Kidney (tissue), 14 donors: ENCODE results near the gene DENND1B. TPM values are rescaled to one million over a fixed set of nuclear protein-coding genes. Genes with fewer than 3 reads are reported as not detected.

Source experiments
- DNase-seq, 5 donors: peaks; one replicate each; pipeline ENCODE4 v3.0.0-alpha.2; 2013 to 2020
- FAIRE-seq: peaks from 2 replicates; lab custom pipeline; 2012; peaks lifted over from hg19 to GRCh38; lab: Jason Lieb, UNC
- H3K27ac ChIP-seq, 2 donors: one replicate each; pipeline ENCODE4 v1.7.0; 2013; ENCODE audit warnings: low read depth in 2 of 2, low read length in 2 of 2, inconsistent platforms in 1 of 2
- H3K27me3 ChIP-seq: one replicate; pipeline ENCODE4 v1.7.1; 2013; ENCODE audit warnings: low read length, inconsistent platforms; ENCODE audit not compliant: control insufficient read depth, insufficient read depth
- H3K36me3 ChIP-seq, 3 donors: one replicate each; pipeline versions ENCODE4 v1.7.0 to v1.7.1; 2013; ENCODE audit warnings: low read length in 3 of 3, control low read depth in 1 of 3, inconsistent platforms in 1 of 3; ENCODE audit not compliant: insufficient read depth in 3 of 3, control insufficient read depth in 2 of 3
- H3K4me1 ChIP-seq, 3 donors: one replicate each; pipeline versions ENCODE4 v1.7.0 to v1.7.1; 2013; ENCODE audit warnings: low read length in 3 of 3, inconsistent platforms in 1 of 3, low read depth in 1 of 3; ENCODE audit not compliant: control insufficient read depth in 2 of 3, insufficient read depth in 2 of 3
- H3K4me3 ChIP-seq, 3 donors: one replicate each; pipeline versions ENCODE4 v1.7.0 to v1.8.1; 2013; ENCODE audit warnings: low read length in 3 of 3, control low read depth in 1 of 3, inconsistent platforms in 1 of 3
- H3K9ac ChIP-seq, 3 donors: one replicate each; pipeline versions ENCODE4 v1.7.0 to v1.7.1; 2013; ENCODE audit warnings: low read length in 3 of 3, control low read depth in 1 of 3, inconsistent platforms in 1 of 3
- H3K9me3 ChIP-seq, 3 donors: one replicate each; pipeline versions ENCODE4 v1.7.0 to v1.7.1; 2013; ENCODE audit warnings: low read length in 3 of 3, control low read depth in 1 of 3, inconsistent platforms in 1 of 3; ENCODE audit not compliant: control insufficient read depth in 2 of 3, insufficient read depth in 1 of 3
- CTCF ChIP-seq: IDR thresholded peaks from 3 replicates; pipeline ENCODE4 v1.5.1; 2012; ENCODE audit warnings: mild to moderate bottlenecking, moderate library complexity, borderline replicate concordance; ENCODE audit not compliant: insufficient read depth; ENCODE audit errors: extremely low read depth
- intact Hi-C: fragments of 100-400 bp; cut with DNase I; formaldehyde crosslinking; loops from one replicate; pipeline ENCODE4 v1.11.1; 2022
- polyA plus RNA-seq: library from polyadenylated mRNA; stranded (reverse); fragments of 350-450 nt; fragmentation: Illumina TruSeq; extraction: RNeasy Lipid Tissue Mini Kit (QIAGEN cat#74804); gene quantifications from one replicate; pipeline ENCODE4 v1.2.3, GENCODE V29; 2014; ENCODE audit warnings: low read depth, low replicate concordance; ENCODE audit not compliant: insufficient read depth
- total RNA-seq: library from RNA; stranded (reverse); fragmentation: NEBNext Ultra II Directional; extraction: Animal tissue kit (Norgen Biotek cat#: 25700); gene quantifications from one replicate; pipeline ENCODE4 v1.2.1, GENCODE V29; 2021
- donor health status: control.
- donor health status: control.
- donor health status: control.
- donor health status: control.
- donor health status: control.
- donor health status: DM: yes; HTN: yes; CAD: no.
- donor health status: Normal renal cell carcinoma (clear cell type).

DENND1B gene
- total and polyA plus RNA-seq, 2 donors from 2014 or later, result 3.1 to 20.6 TPM

GRCh38 chr1:197683280-197683679, 92.0 kb downstream of the DENND1B start:
- Histone ChIP-seq H3K9me3 (peaks cover 0 to 3% (median 0%) of the 10 kb centered on the region in 3 donors), H3K36me3 (no peaks in the 10 kb centered on the region), H3K4me3 (no peak overlapping the region), H3K27ac (no peak overlapping the region), H3K9ac (no peak overlapping the region), H3K27me3 (no peaks in the 10 kb centered on the region), H3K4me1 (no peaks in the 10 kb centered on the region)
- TF ChIP-seq CTCF, result no peak
- DNase-seq, result no peak
- intact Hi-C loops, result no loop called here
- FAIRE-seq, result no peak

GRCh38 chr1:197680311-197680710, 95.0 kb downstream of the DENND1B start:
- Histone ChIP-seq H3K27ac (no peak overlapping the region), H3K36me3 (no peaks in the 10 kb centered on the region), H3K9me3 (no peaks in the 10 kb centered on the region), H3K9ac (no peak overlapping the region), H3K4me3 (no peak overlapping the region), H3K27me3 (no peaks in the 10 kb centered on the region), H3K4me1 (no peaks in the 10 kb centered on the region)
- FAIRE-seq (no peak), DNase-seq (no peak)
- intact Hi-C loops, result no loop called here
- TF ChIP-seq CTCF, result no peak

- no peak for FAIRE-seq
- no peak for TF ChIP-seq CTCF
Observed at GRCh38 chr1:197677752-197678295, 97.5 kb downstream of the DENND1B start.

GRCh38 chr1:197677313-197677712, 98.0 kb downstream of the DENND1B start:
- H3K4me3 ChIP-seq, result no peak overlapping the region
- H3K27me3 ChIP-seq, result no peaks in the 10 kb centered on the region
- TF ChIP-seq CTCF, result no peak
- DNase-seq (no peak), FAIRE-seq (no peak)
- no peaks in the 10 kb centered on the region for H3K9me3 ChIP-seq
- H3K27ac ChIP-seq, result no peak overlapping the region
- intact Hi-C loops, result no loop called here
- H3K9ac ChIP-seq, result no peak overlapping the region
- H3K4me1 ChIP-seq, result no peaks in the 10 kb centered on the region
- no peaks in the 10 kb centered on the region for H3K36me3 ChIP-seq

More at GRCh38 chr1:197677752-197678295, 97.5 kb downstream of the DENND1B start:
- Histone ChIP-seq H3K36me3 (no peaks in the 10 kb centered on the region), H3K9ac (no peak overlapping the region), H3K4me3 (no peak overlapping the region), H3K9me3 (no peaks in the 10 kb centered on the region), H3K4me1 (no peaks in the 10 kb centered on the region), H3K27me3 (no peaks in the 10 kb centered on the region), H3K27ac (no peak overlapping the region)
- intact Hi-C loops, result no loop called here
- DNase-seq, result no peak
